Ovary (tissue), 9 donors: Measurements from ENCODE around the gene NQO1. TPM values are rescaled to one million over a fixed set of nuclear protein-coding genes. Genes with fewer than 3 reads are reported as not detected.

Source experiments
- DNase-seq, 5 donors: peaks; one replicate each; pipeline ENCODE4 v3.0.0-alpha.2; 2019 to 2020
- H3K27ac ChIP-seq, 2 donors: fragments of 200-600 bp; one replicate each; pipeline versions ENCODE4 v1.5.1 to v1.8.0; 2019 to 2022
- H3K27me3 ChIP-seq: fragments of 200-600 bp; one replicate; pipeline ENCODE4 v1.8.0; 2022
- H3K36me3 ChIP-seq: fragments of 200-600 bp; sonication (generic); one replicate; pipeline ENCODE4 v1.5.1; 2019
- H3K4me1 ChIP-seq: one replicate; pipeline ENCODE4 v1.8.1; 2013; ENCODE audit warnings: mild to moderate bottlenecking, moderate library complexity; ENCODE audit not compliant: insufficient read depth
- H3K4me3 ChIP-seq: fragments of 200-600 bp; sonication (generic); one replicate; pipeline ENCODE4 v1.5.1; 2017
- H3K9me3 ChIP-seq, 2 donors: fragments of 200-600 bp in 1 of 2; sonication (generic) in 1 of 2; one replicate each; pipeline versions ENCODE4 v1.5.1 to v1.8.1; 2013 to 2019; ENCODE audit warnings: mild to moderate bottlenecking in 1 of 2, moderate library complexity in 1 of 2
- EP300 ChIP-seq: sonication (generic); formaldehyde crosslinking; IDR thresholded peaks from one replicate; pipeline ENCODE4 v1.6.1; 2017; ENCODE audit warnings: antibody characterized with exemption
- POLR2A ChIP-seq: fragments of 450-650 bp; IDR thresholded peaks from one replicate; pipeline ENCODE4 v1.6.1; 2017; ENCODE audit warnings: antibody characterized with exemption, mild to moderate bottlenecking, moderate library complexity
- WGBS, 3 donors: extraction: QIAGEN DNeasy Blood & Tissue Kit in 1 of 3; methylation state at CpG; one replicate each; pipeline versions ENCODE4 v1.1.5 to v1.1.7; 2013 to 2017; 5-methylcytosine and 5-hydroxymethylcytosine counted together
- intact Hi-C, 4 donors: fragments of 100-400 bp; cut with DNase I; formaldehyde crosslinking; loops; one replicate each; pipeline versions ENCODE4 v1.11.0 to v1.15.1; 2022 to 2023
- polyA plus RNA-seq, 2 donors: library from polyadenylated mRNA; stranded (reverse); fragments of 200-250 nt in 1 of 2; fragments of 350-450 nt in 1 of 2; fragmentation: Illumina TruSeq in 1 of 2; extraction: RNeasy Lipid Tissue Mini Kit (QIAGEN cat#74804) in 1 of 2; gene quantifications; one replicate each; pipeline ENCODE4 v1.2.3, GENCODE V29; 2013 to 2014
- total RNA-seq, 7 donors: library from RNA; depleted of rRNA in 2 of 7; stranded (reverse); fragments of >200 nt in 2 of 7; fragmentation: NEBNext Ultra II Directional in 3 of 7; extraction: Animal tissue kit (Norgen Biotek cat#: 25700) in 3 of 7; gene quantifications; one replicate each; pipeline versions ENCODE4 v1.1.0 to v1.2.4, GENCODE V29; 2016 to 2023
- TF ChIP-seq, protein P1 (sequence below), 3 donors: fragments of 450-650 bp in 2 of 3; fragments of 200-600 bp in 1 of 3; IDR thresholded peaks; one replicate each; pipeline versions ENCODE4 v1.5.1 to v1.8.0; 2016 to 2022; ENCODE audit warnings: antibody characterized with exemption in 3 of 3, mild to moderate bottlenecking in 1 of 3
- donor health status: DM: no; HTN: no; CAD: no; lungs with moderate emphysema.
- donor health status: DM: no; HTN: no; CAD: no.
- donor health status: Bipolar disorder and iron deficiency.
- donor health status: DM: yes; HTN: yes; CAD: no.
- donor health status: DM: no; HTN: no; CAD: no.
- donor health status: DM: yes; HTN: yes; CAD: no.

Gene NQO1
- total and polyA plus RNA-seq, 9 donors = 7.9 to 29.1 (median 11.9) TPM

DNA sequence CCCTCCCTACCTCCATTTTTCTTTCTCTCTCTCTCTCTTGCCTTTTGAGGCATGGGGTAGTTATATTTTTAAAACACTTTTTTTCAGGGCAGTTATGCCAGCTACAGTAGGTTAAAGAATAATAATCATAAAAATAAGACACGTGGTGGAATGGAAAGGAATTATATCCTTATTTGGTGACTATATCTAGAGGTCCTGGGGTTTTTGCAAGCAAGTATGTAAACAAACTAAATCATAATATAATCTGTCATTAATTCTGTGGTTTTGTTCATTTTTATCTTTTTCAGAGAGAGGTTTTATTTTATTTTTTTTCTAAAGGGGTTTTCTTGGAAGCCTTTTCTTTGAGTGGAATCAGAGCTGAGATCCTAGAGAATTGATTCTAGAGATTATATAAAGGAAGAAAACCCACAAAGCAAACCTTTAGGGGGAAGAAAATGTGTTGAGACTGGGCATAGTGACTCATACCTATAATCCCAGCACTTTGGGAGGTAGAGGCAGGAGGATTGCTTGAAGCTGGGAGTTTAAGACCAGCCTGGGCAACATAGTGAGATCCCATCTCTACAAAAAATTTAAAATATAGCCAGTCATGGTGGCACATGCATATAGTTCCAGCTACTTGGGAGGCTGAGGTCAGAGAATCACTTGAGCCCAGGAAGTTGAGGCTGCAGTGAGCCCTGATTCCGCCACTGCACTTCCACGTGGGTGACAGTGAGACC, 53.2 kb downstream of the NQO1 start:
- Histone ChIP-seq H3K4me1 (peaks cover 3% of the 10 kb centered on the region), H3K27ac (no peak overlapping the region), H3K27me3 (no peaks in the 10 kb centered on the region), H3K9me3 (no peaks in the 10 kb centered on the region), H3K36me3 (no peaks in the 10 kb centered on the region), H3K4me3 (no peak overlapping the region)
- 47 to 69% (median 66%) methylated on average over 3 of the region's 3 CpGs for WGBS, 3 donors
- TF ChIP-seq POLR2A = no peak
- TF ChIP-seq EP300 = no peak
- TF ChIP-seq, protein P1, sequence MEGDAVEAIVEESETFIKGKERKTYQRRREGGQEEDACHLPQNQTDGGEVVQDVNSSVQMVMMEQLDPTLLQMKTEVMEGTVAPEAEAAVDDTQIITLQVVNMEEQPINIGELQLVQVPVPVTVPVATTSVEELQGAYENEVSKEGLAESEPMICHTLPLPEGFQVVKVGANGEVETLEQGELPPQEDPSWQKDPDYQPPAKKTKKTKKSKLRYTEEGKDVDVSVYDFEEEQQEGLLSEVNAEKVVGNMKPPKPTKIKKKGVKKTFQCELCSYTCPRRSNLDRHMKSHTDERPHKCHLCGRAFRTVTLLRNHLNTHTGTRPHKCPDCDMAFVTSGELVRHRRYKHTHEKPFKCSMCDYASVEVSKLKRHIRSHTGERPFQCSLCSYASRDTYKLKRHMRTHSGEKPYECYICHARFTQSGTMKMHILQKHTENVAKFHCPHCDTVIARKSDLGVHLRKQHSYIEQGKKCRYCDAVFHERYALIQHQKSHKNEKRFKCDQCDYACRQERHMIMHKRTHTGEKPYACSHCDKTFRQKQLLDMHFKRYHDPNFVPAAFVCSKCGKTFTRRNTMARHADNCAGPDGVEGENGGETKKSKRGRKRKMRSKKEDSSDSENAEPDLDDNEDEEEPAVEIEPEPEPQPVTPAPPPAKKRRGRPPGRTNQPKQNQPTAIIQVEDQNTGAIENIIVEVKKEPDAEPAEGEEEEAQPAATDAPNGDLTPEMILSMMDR (IDR thresholded peaks at IDR 0.05) = no peak
- intact Hi-C loops = no loop called here
- no peak for DNase-seq

DNA sequence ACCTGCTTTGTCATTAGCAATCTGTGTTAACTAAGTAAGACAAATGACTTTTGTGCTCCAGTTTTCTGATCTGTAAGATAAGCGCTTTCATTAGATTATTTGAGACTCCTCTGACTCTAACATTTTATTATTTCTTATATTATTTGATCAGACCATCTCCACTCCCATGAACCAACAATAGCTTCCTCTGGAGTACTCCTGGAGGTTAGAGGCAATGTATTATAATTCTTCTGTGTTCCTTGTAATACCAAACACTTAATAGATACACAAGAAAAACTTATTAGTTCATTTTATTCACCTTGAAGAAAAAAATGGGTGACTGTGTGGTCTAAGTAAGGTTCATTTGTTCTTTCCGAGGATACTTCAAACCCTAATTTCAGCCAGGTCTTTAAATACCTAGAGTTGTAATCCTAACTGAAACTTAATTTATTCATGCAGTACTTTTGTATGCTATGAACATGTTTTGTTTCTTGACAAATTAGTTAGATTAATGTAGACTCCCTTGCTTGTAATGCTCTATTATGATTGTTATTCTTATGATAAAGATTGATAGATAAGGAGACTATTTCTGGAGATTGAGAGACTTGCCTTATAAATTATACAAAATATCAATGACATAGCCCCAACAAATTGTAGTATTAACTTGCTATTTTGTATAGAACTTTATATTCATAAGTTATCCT, 53.9 kb downstream of the NQO1 start:
- 70 to 75% (median 71%) methylated on average over 2 of the region's 2 CpGs for WGBS, 3 donors
- no peak for DNase-seq
- H3K27ac ChIP-seq = no peak overlapping the region
- TF ChIP-seq EP300 (no peak), POLR2A (no peak)
- TF ChIP-seq, protein P1 (IDR thresholded peaks at IDR 0.05) = no peak
- H3K27me3 ChIP-seq = no peaks in the 10 kb centered on the region
- no peak overlapping the region for H3K4me3 ChIP-seq
- no peaks in the 10 kb centered on the region for H3K9me3 ChIP-seq
- peaks cover 3% of the 10 kb centered on the region for H3K4me1 ChIP-seq
- intact Hi-C loops = no loop called here
- no peaks in the 10 kb centered on the region for H3K36me3 ChIP-seq

DNA sequence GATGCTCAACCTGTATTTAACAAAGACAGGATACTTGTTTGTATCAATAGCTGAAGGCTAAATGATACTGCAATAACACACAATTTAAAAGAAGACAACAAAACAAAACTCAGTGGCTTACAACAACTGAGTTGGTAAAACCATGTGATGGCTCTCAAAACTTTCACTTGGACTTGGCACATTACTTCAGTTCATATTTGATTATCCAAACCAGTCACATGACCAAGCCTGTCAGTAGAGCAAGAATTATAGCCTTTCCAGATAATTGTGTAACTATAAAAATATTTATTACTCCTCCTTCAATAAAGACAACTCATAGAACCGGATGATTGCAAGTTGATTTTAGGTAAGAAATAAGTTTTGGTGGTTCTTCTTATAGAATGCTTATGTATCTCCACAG, 56.8 kb downstream of the NQO1 start:
- DNase-seq = no peak
- Histone ChIP-seq H3K27me3 (no peaks in the 10 kb centered on the region), H3K4me1 (peaks cover 3% of the 10 kb centered on the region), H3K36me3 (no peaks in the 10 kb centered on the region), H3K9me3 (no peaks in the 10 kb centered on the region), H3K27ac (no peak overlapping the region), H3K4me3 (no peak overlapping the region)
- intact Hi-C loops = no loop called here
- 56 to 59% (median 56%) methylated on average over 1 of the region's 1 CpG for WGBS, 3 donors
- TF ChIP-seq EP300 = no peak

DNA sequence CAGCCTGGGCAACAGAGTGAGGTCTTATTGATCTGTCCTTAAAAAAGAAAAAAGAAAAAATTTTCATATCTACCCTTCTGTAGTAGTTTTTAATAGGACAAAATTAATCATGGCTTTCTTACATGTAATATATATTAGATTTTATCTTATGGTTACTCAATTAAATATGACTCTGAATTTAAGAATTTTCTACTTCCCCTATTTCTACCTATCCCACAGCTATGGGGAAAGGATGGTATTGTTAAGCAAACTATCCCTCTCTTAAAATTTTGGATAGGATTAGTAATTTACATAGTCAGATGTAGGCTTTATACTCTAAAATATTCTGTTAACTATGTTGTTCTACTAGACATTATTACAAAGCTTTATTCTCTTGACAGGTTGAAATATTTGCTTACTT, 62.5 kb downstream of the NQO1 start:
- Histone ChIP-seq H3K27ac (no peak overlapping the region), H3K27me3 (no peaks in the 10 kb centered on the region), H3K4me1 (no peaks in the 10 kb centered on the region), H3K9me3 (no peaks in the 10 kb centered on the region), H3K36me3 (no peaks in the 10 kb centered on the region), H3K4me3 (no peak overlapping the region)
- intact Hi-C loops = no loop called here
- no peak for DNase-seq
- TF ChIP-seq EP300 (no peak), POLR2A (no peak)
- TF ChIP-seq, protein P1 (IDR thresholded peaks at IDR 0.05) = no peak

DNA sequence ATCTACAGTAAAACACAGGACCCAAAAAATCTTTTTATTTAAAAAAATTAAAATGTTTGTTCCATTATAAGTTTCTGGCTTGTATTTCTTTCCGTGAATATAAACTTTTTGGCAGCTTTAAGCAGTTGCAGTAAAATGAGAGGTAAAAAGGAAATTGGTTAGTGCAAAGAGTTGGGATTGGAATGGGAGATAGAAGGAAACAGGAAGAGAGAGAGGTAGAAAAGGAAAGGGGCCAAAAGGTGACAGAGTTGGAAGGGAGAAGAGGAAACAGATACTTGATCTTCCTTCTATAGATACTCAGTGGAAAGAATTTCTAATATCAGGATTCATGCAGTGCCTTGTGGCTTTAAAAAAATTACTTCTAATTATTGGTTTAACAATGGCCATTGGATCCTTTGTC, 63.5 kb downstream of the NQO1 start:
- H3K4me1 ChIP-seq = no peaks in the 10 kb centered on the region
- no peaks in the 10 kb centered on the region for H3K27me3 ChIP-seq
- TF ChIP-seq, protein P1 (IDR thresholded peaks at IDR 0.05) = no peak
- no peak for TF ChIP-seq EP300
- TF ChIP-seq POLR2A = no peak
- no peak overlapping the region for H3K27ac ChIP-seq
- H3K9me3 ChIP-seq = no peaks in the 10 kb centered on the region
- 67 to 82% (median 73%) methylated on average over 1 of the region's 1 CpG for WGBS, 3 donors
- no peaks in the 10 kb centered on the region for H3K36me3 ChIP-seq
- intact Hi-C loops = no loop called here
- no peak overlapping the region for H3K4me3 ChIP-seq
- no peak for DNase-seq
